AG08395 (cell line): ENCODE measurements around the gene FHOD1.

Source experiments
- DNase-seq: peaks from one replicate; pipeline ENCODE4 v3.0.0; 2012; ENCODE audit warnings: mixed read lengths, low spot score

The FHOD1 gene

GRCh38 chr16:67247192-67248072 lies at the start of gene FHOD1:
Gene FHOD1 (minus strand): TSS chr16:67247481. CDS start chr16:67247410, 71 bp downstream.
- peak; percentile 97 for DNase-seq

DNA sequence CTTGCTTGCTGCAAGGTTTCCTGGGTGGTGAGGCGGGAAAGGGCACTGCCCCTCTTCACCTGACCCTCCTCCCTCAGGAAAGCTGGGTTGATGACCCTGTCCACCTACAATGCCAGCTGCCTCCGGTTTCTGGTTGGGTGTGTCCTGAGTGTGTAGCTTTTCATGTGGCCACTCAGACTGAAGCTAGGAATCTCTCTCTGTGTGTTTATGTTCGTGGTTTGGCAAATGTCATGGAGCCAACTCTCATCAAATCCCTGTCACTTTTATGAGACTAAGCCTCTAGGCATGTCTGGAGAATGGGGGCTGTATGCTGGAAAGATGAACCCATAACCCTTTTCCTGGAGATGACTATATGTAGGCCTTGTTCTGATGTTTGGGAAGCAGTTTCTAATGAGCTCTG lies 49.1 kb upstream of the FHOD1 start:
- DNase-seq: peak; percentile 82

GRCh38 chr16:67294938-67295361 lies 47.7 kb upstream of the FHOD1 start:
- DNase-seq: peak; percentile 70

DNA sequence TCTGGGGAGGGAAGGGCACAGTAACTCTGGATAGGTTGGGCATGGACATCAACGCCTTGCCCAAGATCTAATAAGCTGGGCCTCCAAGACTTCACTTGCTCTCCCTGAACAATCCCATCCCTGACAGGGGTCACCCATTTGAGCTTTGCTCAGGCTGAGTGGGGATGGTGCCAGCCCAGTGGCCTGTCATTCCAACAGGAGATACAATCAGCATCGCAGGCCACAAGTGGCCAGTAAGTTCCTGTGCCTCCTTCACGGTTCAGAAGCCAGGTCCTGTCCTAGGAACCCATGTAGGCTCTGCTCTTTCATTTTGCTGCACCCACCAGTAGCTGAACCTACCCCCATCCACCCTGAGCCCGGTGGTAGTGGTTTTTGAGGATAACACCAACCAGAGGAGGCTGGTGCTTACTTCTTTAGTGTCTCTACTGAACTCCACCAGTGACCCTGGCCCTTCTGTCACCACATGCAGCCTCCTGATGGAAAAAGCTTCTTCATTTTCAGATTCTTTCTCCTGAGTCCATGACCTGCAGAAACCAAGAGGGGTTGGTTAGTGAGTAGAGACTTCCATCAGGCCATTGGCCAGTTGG lies 47.0 kb upstream of the FHOD1 start:
- no peak for DNase-seq

- no peak for DNase-seq
Measured at GRCh38 chr16:67291461-67291860, 44.2 kb upstream of the FHOD1 start.

DNA sequence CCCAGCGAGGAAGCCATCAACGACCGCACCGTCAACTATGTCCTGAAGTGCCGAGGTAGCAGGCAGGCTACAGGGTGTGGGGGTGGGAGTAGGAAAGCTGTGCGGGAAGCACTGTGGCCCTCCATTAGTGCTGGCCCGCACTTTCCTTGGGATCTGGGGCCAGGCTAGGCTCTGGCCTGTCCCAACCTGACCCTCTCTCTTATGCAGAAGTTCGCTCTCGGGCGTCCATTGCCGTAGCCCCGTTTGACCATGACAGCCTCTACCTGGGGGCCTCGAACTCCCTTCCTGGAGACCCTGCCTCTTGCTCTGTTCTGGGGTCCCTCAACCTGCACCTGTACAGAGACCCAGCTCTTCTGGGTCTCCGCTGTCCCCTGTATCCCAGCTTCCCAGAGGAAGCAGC lies 40.7 kb upstream of the FHOD1 start:
- no peak for DNase-seq

- no peak for DNase-seq
Measured at GRCh38 chr16:67286441-67287235, 39.4 kb upstream of the FHOD1 start.

DNA sequence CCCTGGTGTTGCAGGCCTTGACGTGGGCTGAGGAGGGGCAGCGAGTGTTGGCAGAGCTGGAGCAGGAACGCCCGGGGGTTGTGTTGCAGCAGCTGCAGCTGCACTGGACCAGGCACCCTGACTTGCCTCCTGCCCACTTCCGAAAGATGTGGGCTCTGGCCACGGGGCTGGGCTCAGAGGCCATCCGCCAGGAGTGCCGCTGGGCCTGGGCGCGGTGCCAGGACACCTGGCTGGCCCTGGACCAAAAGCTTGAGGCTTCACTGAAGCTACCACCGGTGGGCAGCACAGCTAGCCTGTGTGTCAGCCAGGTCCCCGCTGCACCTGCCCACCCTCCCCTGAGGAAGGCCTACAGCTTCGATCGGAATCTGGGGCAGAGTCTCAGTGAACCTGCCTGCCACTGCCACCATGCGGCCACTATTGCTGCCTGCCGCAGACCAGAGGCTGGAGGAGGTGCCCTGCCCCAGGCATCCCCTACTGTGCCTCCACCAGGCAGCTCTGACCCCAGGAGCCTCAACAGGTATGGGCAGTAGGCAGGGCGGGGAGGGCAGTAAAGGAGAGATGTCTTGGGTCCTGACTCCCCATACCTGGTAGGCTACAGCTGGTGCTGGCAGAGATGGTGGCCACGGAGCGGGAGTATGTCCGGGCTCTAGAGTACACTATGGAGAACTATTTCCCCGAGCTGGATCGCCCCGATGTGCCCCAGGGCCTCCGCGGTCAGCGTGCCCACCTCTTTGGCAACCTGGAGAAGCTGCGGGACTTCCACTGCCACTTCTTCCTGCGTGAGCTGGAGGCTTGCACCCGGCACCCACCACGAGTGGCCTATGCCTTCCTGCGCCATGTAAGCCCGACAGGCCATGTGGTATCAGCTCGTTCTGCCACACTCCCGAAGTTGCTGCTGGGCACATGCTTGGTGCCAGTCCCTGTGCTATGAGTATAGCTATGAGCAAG lies 37.7 kb upstream of the FHOD1 start:
- peak; percentile 53 for DNase-seq

- DNase-seq: no peak
Measured at GRCh38 chr16:67283826-67284555, 36.7 kb upstream of the FHOD1 start.

GRCh38 chr16:67283039-67283825 lies 36.0 kb upstream of the FHOD1 start:
- DNase-seq: no peak

DNA sequence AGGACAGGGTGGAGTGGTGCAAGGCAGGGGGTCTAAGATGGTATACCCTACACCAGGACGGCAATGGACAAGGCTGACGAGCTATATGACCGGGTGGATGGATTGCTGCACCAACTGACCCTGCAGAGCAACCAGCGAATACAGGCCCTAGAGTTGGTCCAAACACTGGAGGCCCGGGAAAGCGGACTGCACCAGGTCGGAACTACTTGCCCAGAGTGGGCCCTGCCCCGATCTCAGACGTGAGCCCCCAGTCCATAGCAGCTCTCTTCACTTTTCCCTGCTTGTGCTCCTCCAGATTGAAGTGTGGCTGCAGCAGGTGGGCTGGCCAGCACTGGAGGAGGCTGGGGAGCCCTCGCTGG lies 35.1 kb upstream of the FHOD1 start:
- no peak for DNase-seq

DNA sequence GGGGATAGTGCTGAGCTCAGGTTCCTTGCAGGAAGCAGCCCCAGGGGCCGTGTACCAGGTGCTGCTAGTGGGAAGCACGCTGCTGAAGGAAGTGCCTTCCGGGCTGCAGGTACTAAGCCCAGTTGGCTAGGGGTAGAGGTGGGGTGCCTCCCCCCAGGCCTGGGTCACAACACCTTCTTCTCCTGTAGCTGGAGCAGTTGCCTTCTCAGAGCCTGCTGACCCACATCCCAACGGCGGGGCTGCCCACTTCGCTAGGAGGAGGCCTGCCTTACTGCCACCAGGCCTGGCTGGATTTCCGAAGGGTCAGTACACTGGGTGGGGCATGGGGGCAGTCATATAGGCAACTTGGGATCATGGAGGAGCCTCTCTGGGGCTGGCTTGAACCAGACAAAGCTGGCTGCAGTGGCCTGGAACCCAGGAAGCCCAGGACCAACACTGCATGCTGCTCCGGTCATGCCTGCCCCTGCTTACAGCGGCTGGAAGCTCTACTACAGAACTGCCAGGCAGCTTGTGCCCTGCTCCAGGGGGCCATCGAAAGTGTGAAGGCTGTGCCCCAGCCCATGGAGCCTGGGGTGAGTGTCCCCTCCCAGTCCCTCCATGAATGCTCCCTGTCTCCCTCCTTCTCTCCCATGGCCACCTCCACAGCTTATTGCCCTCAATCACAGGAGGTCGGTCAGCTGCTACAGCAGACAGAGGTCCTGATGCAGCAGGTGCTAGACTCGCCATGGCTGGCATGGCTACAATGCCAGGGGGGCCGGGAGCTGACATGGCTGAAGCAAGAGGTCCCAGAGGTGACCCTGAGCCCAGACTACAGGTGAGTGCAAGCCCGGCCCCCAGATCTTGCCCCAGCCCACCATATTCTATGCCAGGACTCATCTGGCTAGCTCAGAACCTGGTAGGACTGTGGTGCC lies 34.5 kb upstream of the FHOD1 start:
- DNase-seq: no peak

GRCh38 chr16:67280090-67281015 lies 33.1 kb upstream of the FHOD1 start:
- no peak for DNase-seq

DNA sequence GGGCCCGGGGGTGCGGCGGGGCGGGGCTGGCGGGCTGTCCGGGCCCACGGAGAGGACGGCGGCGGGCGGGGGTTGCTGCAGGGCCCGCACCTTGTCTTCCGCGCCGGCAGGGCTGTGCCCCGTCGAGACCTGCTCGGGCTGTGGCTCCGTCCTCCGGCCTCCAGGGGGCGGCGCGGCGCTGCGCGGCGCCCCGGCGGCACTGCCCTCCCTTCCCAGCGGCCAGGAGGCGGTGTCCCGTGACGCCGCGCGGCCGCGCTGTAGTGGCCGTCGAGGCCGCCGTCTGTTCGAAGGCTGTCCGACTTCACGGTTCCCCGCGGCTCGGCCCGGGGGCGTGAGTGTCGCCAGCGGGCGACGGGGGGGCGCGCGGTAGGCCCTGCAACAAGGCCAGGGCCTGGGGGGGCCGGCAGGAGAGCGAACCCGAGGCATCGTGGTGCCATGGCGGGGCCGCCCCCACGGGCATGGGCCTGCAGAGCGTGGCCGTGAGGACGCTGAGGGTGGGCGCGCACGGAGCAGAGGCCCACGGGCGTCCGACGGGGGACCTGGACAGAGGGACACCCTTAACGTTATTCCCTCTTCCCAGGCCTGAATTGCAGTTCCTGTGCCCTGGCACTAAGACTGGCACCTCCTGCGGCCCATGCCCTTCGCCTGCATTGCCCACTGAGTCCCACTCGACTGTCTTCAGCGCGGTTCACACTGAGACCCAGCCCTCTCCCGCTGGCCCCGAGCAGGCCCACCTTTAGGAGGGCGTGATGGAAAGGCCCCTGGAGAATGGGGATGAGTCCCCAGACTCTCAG lies 32.2 kb upstream of the FHOD1 start, which contains the start of gene PLEKHG4:
PLEKHG4 (plus strand) TSS at position 237 of the 794 bp plus-strand sequence; CDS start at position 750, 513 bp downstream.
- DNase-seq: peak; percentile 85

DNA sequence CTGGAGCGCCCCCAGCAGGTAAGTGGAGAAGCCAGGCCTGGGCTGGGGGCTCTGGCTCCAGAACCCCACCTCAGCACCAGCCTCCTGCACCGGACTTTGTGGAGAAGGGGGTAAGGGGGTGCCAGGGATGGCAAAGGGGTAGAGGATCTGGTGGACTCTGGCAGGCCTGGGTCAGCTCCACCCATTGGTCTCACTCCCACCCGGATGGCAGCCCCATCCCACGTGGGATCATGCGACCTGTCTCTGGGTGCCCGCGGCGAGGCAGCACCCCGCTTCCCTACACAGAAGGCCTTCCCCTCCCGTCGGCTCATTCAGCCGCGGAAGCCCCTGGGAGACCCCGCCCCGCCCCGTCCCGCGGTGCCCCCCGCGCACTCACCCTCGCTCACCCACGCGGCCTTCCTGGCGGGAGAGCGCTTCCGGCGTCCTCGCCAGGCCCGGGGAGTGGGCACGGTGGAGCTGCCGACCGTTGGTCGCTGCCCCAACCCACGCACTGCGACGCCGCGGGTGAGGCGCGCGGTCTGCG lies 31.6 kb upstream of the FHOD1 start:
- DNase-seq: peak; percentile 42

DNA sequence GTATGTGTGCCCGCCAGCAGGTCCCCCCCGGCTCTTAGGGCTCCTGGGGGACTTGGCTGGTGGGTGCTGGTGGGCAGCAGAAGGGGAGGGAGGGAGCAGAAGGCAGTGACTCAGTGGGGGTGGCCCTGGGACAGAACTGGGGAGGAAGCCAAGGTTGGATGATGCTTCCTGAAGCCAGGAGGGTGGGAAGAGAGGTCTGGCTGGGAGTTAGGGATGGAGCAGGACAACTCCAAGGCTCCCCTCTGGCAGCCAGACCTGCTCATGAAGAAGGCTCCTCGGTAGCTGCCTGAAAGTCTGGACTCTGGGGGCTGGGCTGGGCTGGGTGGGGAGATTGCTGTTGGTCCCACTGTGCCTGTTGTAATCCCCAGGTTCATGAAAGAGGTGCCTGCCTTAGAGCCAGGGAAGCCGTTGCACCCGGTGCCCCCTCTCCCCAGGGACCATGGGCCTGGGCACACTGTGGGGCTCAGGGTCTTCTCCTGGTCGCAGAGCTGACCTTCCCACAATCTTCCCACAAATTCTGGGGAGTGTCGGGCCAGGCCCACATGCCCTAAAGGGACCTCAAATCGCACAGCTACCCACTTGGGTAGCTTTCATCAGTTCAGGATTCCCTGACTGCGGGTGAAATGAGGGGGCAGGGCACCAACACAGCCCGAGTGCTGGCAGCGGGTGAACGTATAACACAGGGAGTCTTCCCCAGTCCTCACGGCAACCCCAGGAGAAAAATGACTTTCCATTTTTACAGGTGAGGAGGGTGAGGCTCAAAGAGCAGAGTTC lies 30.9 kb upstream of the FHOD1 start:
- DNase-seq: peak; percentile 85
